Neural progenitor cell (in vitro differentiated cells): ENCODE data around the gene JDP2.

Experiments used
- EZH2 ChIP-seq: fragments of 200-600 bp; sonication (generic); IDR thresholded peaks from 2 replicates; pipeline ENCODE4 v1.6.1; 2017; ENCODE audit warnings: antibody characterized with exemption, mild to moderate bottlenecking, moderate library complexity
- TF ChIP-seq, protein P1 (sequence below): fragments of 200-600 bp; sonication (generic); IDR thresholded peaks from 2 replicates; pipeline ENCODE4 v1.5.1; 2017; ENCODE audit warnings: antibody characterized with exemption, mild to moderate bottlenecking

DNA sequence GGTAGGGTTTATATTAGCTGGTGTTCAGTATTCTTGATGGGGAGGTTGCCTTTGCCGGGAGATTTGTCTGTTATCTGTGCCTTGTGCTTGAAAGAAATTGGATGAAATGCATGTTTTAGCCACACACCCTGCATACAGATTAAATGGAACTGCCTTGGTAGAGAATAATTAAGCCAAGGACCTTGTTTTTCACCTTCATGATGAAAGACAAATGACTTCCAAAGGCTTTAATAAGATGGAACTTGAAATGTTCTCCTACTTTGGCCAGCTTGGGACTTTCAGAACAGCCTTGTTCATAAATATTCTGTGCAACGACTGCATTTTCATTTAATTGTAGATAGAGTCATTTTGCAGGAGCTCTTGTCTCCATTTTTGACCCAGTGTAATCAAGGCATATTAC, 21.2 kb downstream of the JDP2 start:
- no peak for TF ChIP-seq EZH2
- TF ChIP-seq, protein P1, sequence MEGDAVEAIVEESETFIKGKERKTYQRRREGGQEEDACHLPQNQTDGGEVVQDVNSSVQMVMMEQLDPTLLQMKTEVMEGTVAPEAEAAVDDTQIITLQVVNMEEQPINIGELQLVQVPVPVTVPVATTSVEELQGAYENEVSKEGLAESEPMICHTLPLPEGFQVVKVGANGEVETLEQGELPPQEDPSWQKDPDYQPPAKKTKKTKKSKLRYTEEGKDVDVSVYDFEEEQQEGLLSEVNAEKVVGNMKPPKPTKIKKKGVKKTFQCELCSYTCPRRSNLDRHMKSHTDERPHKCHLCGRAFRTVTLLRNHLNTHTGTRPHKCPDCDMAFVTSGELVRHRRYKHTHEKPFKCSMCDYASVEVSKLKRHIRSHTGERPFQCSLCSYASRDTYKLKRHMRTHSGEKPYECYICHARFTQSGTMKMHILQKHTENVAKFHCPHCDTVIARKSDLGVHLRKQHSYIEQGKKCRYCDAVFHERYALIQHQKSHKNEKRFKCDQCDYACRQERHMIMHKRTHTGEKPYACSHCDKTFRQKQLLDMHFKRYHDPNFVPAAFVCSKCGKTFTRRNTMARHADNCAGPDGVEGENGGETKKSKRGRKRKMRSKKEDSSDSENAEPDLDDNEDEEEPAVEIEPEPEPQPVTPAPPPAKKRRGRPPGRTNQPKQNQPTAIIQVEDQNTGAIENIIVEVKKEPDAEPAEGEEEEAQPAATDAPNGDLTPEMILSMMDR = no peak
